Adrenal gland (tissue), 12 donors: ENCODE measurements around the gene WDR70. TPM values are rescaled to one million over a fixed set of nuclear protein-coding genes. Genes with fewer than 3 reads are reported as not detected.
"Not testable (repeated sequence)": the region's sequence is repeated elsewhere in the genome, so short reads cannot be mapped to it uniquely, and the experiment has no call there.

Source experiments
- DNase-seq, 7 donors: peaks; one replicate each; pipeline ENCODE4 v3.0.0-alpha.2; 2019 to 2020
- H3K27ac ChIP-seq, 5 donors: fragments of 200-600 bp; sonication (generic) in 4 of 5; 1 replicate in 3 of 5; 2 replicates in 2 of 5; pipeline versions ENCODE4 v1.5.1 to v1.8.0; 2016 to 2020; ENCODE audit warnings: mild to moderate bottlenecking in 1 of 5
- H3K27me3 ChIP-seq: fragments of 200-600 bp; 2 replicates; pipeline ENCODE4 v1.8.0; 2021
- H3K36me3 ChIP-seq, 2 donors: fragments of 200-600 bp; replicated peaks in 1 of 2; 1 replicate in 1 of 2; 2 replicates in 1 of 2; pipeline versions ENCODE4 v1.5.1 to v1.8.0; 2018 to 2022
- H3K4me1 ChIP-seq, 2 donors: fragments of 200-600 bp; replicated peaks in 1 of 2; 1 replicate in 1 of 2; 2 replicates in 1 of 2; pipeline versions ENCODE4 v1.5.1 to v1.8.0; 2018 to 2021
- H3K4me3 ChIP-seq, 4 donors: fragments of 200-600 bp; sonication (generic) in 3 of 4; one replicate each; pipeline ENCODE4 v1.5.1; 2016 to 2018
- H3K9me3 ChIP-seq, 3 donors: fragments of 200-600 bp; sonication (generic) in 1 of 3; replicated peaks in 1 of 3; 1 replicate in 2 of 3; 2 replicates in 1 of 3; pipeline versions ENCODE4 v1.5.1 to v1.8.0; 2016 to 2021
- CTCF ChIP-seq, 6 experiments: fragments of 450-650 bp in 4 of 6; fragments of 200-600 bp in 2 of 6; sonication (generic) in 1 of 6; IDR thresholded peaks; 1 replicate in 5 of 6; 2 replicates in 1 of 6; pipeline versions ENCODE4 v1.5.1 to v1.8.0; 2016 to 2021; ENCODE audit warnings: antibody characterized with exemption in 6 of 6, mild to moderate bottlenecking in 2 of 6, moderate library complexity in 1 of 6
- POLR2A ChIP-seq, 2 donors: fragments of 450-650 bp; IDR thresholded peaks; one replicate each; pipeline ENCODE4 v1.6.1; 2017; ENCODE audit warnings: antibody characterized with exemption in 2 of 2, mild to moderate bottlenecking in 2 of 2, moderate library complexity in 1 of 2
- WGBS, 4 donors: extraction: QIAGEN DNeasy Blood & Tissue Kit in 2 of 4; methylation state at CpG; one replicate each; pipeline versions ENCODE4 v1.1.5 to v1.1.7; 2013 to 2017; 5-methylcytosine and 5-hydroxymethylcytosine counted together
- intact Hi-C, 2 donors: fragments of 100-400 bp; cut with DNase I; formaldehyde crosslinking; loops; one replicate each; pipeline versions ENCODE4 v1.14.1 to v1.15.0; 2022 to 2023
- polyA plus RNA-seq, 3 donors: library from polyadenylated mRNA; stranded (reverse); fragments of 200-250 nt in 2 of 3; fragments of 350-450 nt in 1 of 3; fragmentation: Illumina TruSeq in 1 of 3; extraction: RNeasy Lipid Tissue Mini Kit (QIAGEN cat#74804) in 1 of 3; gene quantifications; one replicate each; pipeline ENCODE4 v1.2.3, GENCODE V29; 2013 to 2014
- total RNA-seq, 9 donors: library from RNA; depleted of rRNA in 4 of 9; stranded (reverse); fragments of >200 nt in 4 of 9; fragments of 120-200 nt in 1 of 9; fragmentation: NEBNext Ultra II Directional in 1 of 9; extraction: Animal tissue kit (Norgen Biotek cat#: 25700) in 1 of 9; gene quantifications; one replicate each; pipeline versions ENCODE4 v1.1.0 to v1.2.4, GENCODE V29; 2013 to 2023
- donor health status: healthy with polysubstance abuse.
- donor health status: Bipolar disorder and iron deficiency.
- donor health status: DM: yes; HTN: yes; CAD: no.
- donor health status: DM: no; HTN: no; CAD: no.
- donor health status: DM: no; HTN: no; CAD: no.
- donor health status: DM: yes; HTN: yes; CAD: no.

Gene WDR70
- total and polyA plus RNA-seq, 12 donors = 9.2 to 42.6 (median 28.4) TPM

- Histone ChIP-seq H3K4me3 (peak within 1 kb of the TSS; percentile 56 to 88 (median 67)), H3K36me3 (no peaks in the 10 kb centered on the region), H3K9me3 (no peaks in the 10 kb centered on the region), H3K4me1 (peaks cover 9 to 24% of the 10 kb centered on the region in 2 donors), H3K27me3 (no peaks in the 10 kb centered on the region), H3K27ac (peak within 1 kb of the TSS; percentile 58 to 87 (median 79))
- 1% methylated on average over 45 to 49 of the region's 49 CpGs for WGBS, 4 donors
- peak in 2 of 6 experiments; percentile 10 to 29 for TF ChIP-seq CTCF (IDR thresholded peaks at IDR 0.05)
- peak; percentile 40 to 51 for TF ChIP-seq POLR2A (IDR thresholded peaks at IDR 0.05)
- intact Hi-C loops = no loop called here
- peak; percentile 91 to 95 (median 93) for DNase-seq
These were observed 8.0 kb upstream of the WDR70 start, which contains the start of gene NUP155 for GRCh38 chr5:37370864-37371726. Gene NUP155 (minus strand): TSS chr5:37371106. CDS start chr5:37370977, 129 bp downstream.

- Histone ChIP-seq H3K9me3 (no peaks in the 10 kb centered on the region), H3K27me3 (no peaks in the 10 kb centered on the region), H3K36me3 (no peaks in the 10 kb centered on the region), H3K27ac (no peak overlapping the region), H3K4me1 (peaks cover 2 to 12% of the 10 kb centered on the region in 2 donors), H3K4me3 (no peak overlapping the region)
- TF ChIP-seq POLR2A (IDR thresholded peaks at IDR 0.05) (no peak), CTCF (IDR thresholded peaks at IDR 0.05) (no peak)
- WGBS, 4 donors = 77 to 87% (median 83%) methylated on average over 3 of the region's 3 CpGs
- intact Hi-C loops = no loop called here
- peak in 1 of 7 donors; percentile 11 for DNase-seq
These were observed 4.0 kb upstream of the WDR70 start for GRCh38 chr5:37375091-37375490.

GRCh38 chr5:37378066-37378465, 1.1 kb upstream of the WDR70 start:
- intact Hi-C loops = not testable (repeated sequence)
- 91 to 95% (median 93%) methylated on average over 11 to 12 of the region's 12 CpGs for WGBS, 4 donors
- peak in 1 of 7 donors; percentile 46 for DNase-seq

GRCh38 chr5:37391591-37391990, 12.5 kb downstream of the WDR70 start:
- WGBS, 4 donors = 77 to 86% (median 83%) methylated on average over 3 of the region's 3 CpGs
- Histone ChIP-seq H3K4me1 (no peaks in the 10 kb centered on the region), H3K9me3 (no peaks in the 10 kb centered on the region), H3K27ac (no peak overlapping the region), H3K27me3 (no peaks in the 10 kb centered on the region), H3K4me3 (no peak overlapping the region), H3K36me3 (peaks cover 0 to 35% of the 10 kb centered on the region in 2 donors)
- intact Hi-C loops = no loop called here
- TF ChIP-seq CTCF (IDR thresholded peaks at IDR 0.05) (no peak), POLR2A (IDR thresholded peaks at IDR 0.05) (no peak)
- DNase-seq = no peak

More at GRCh38 chr5:37378066-37378465, 1.1 kb upstream of the WDR70 start:
- not testable (repeated sequence) for H3K4me3 ChIP-seq, H3K27me3 ChIP-seq, H3K9me3 ChIP-seq, H3K27ac ChIP-seq
- peaks cover 0 to 12% of the 10 kb centered on the region in 2 donors for H3K36me3 ChIP-seq
- H3K4me1 ChIP-seq = peaks cover 0 to 11% of the 10 kb centered on the region in 2 donors
